ENCODE measurements around the gene NSL1. TPM values are rescaled to one million over a fixed set of nuclear protein-coding genes. Genes with fewer than 3 reads are reported as not detected.
"Not testable (repeated sequence)": the region's sequence is repeated elsewhere in the genome, so short reads cannot be mapped to it uniquely, and the experiment has no call there.

Gene NSL1
- polyA plus RNA-seq (ENCODE audit: insufficient read length in 4 of 4): 10 to 100 TPM; 41.2 to 53.3 (median 43.9) TPM

GRCh38 chr1:212791676-212792395 is at the start of gene NSL1, which contains the start of gene TATDN3:
NSL1 (minus strand) TSS chr1:212791777; CDS start chr1:212791763, 14 bp downstream.
TATDN3 (plus strand) TSS chr1:212791894; CDS start chr1:212791922, 28 bp downstream.
- peak; percentile 92 to 95 (median 93) for DNase-seq (ENCODE audit: low read depth in 4 of 4, low spot score in 3 of 4)

- no peak for DNase-seq (ENCODE audit: low read depth in 4 of 4, low spot score in 3 of 4)
Observed at GRCh38 chr1:212838145-212838544, 46.6 kb upstream of the NSL1 start.

GRCh38 chr1:212833211-212834207 is 41.9 kb upstream of the NSL1 start:
- not testable (repeated sequence) for DNase-seq (ENCODE audit: low read depth in 4 of 4, low spot score in 3 of 4)

GRCh38 chr1:212828395-212828794 is 36.8 kb upstream of the NSL1 start:
- no peak for DNase-seq (ENCODE audit: low read depth in 4 of 4, low spot score in 3 of 4)

- DNase-seq (ENCODE audit: low read depth in 4 of 4, low spot score in 3 of 4): no peak
Observed at GRCh38 chr1:212827831-212828278, 36.3 kb upstream of the NSL1 start.

- no peak for DNase-seq (ENCODE audit: low read depth in 4 of 4, low spot score in 3 of 4)
Observed at GRCh38 chr1:212827171-212827776, 35.7 kb upstream of the NSL1 start.

GRCh38 chr1:212825798-212826452 is 34.3 kb upstream of the NSL1 start:
- no peak for DNase-seq (ENCODE audit: low read depth in 4 of 4, low spot score in 3 of 4)

- no peak for DNase-seq (ENCODE audit: low read depth in 4 of 4, low spot score in 3 of 4)
Observed at GRCh38 chr1:212824201-212824600, 32.6 kb upstream of the NSL1 start.

- no peak for DNase-seq (ENCODE audit: low read depth in 4 of 4, low spot score in 3 of 4)
Observed at GRCh38 chr1:212822956-212823355, 31.4 kb upstream of the NSL1 start.

- no peak for DNase-seq (ENCODE audit: low read depth in 4 of 4, low spot score in 3 of 4)
Observed at GRCh38 chr1:212820969-212821368, 29.4 kb upstream of the NSL1 start.

GRCh38 chr1:212819726-212820125 is 28.1 kb upstream of the NSL1 start:
- no peak for DNase-seq (ENCODE audit: low read depth in 4 of 4, low spot score in 3 of 4)

- no peak for DNase-seq (ENCODE audit: low read depth in 4 of 4, low spot score in 3 of 4)
Observed at GRCh38 chr1:212816567-212817278, 25.1 kb upstream of the NSL1 start.

GRCh38 chr1:212814537-212815334 is 23.2 kb upstream of the NSL1 start:
- DNase-seq (ENCODE audit: low read depth in 4 of 4, low spot score in 3 of 4): no peak

GRCh38 chr1:212805767-212806166 is 14.2 kb upstream of the NSL1 start:
- DNase-seq (ENCODE audit: low read depth in 4 of 4, low spot score in 3 of 4): no peak

GRCh38 chr1:212797681-212798080 is 6.1 kb upstream of the NSL1 start:
- DNase-seq (ENCODE audit: low read depth in 4 of 4, low spot score in 3 of 4): no peak

GRCh38 chr1:212794561-212795014 is 3.0 kb upstream of the NSL1 start:
- no peak for DNase-seq (ENCODE audit: low read depth in 4 of 4, low spot score in 3 of 4)

GRCh38 chr1:212792396-212792908 is 875 bp upstream of the NSL1 start:
- DNase-seq (ENCODE audit: low read depth in 4 of 4, low spot score in 3 of 4): no peak

- DNase-seq (ENCODE audit: low read depth in 4 of 4, low spot score in 3 of 4): peak in 1 of 4 donors; percentile 25
Observed at GRCh38 chr1:212791261-212791675, 309 bp downstream of the NSL1 start.

Data from left renal pelvis (tissue), 4 donors.